Brain microvascular endothelial cell (primary cell): ENCODE results near the gene BBS9.

Experiments used
- DNase-seq: peaks from one replicate; pipeline ENCODE4 v3.0.0-alpha.2; 2020
- H3K27ac ChIP-seq: fragments of 250-450 bp; sonication (Bioruptor Pico); 2 replicates; pipeline ENCODE4 v1.5.1; 2020; ENCODE audit warnings: mild to moderate bottlenecking, moderate library complexity
- H3K27me3 ChIP-seq: fragments of 250-450 bp; sonication (Bioruptor Pico); replicated peaks from 2 replicates; pipeline ENCODE4 v1.5.1; 2020; ENCODE audit warnings: mild to moderate bottlenecking
- H3K36me3 ChIP-seq: fragments of 250-450 bp; sonication (Bioruptor Pico); replicated peaks from 2 replicates; pipeline ENCODE4 v1.5.1; 2020; ENCODE audit warnings: mild to moderate bottlenecking
- H3K4me3 ChIP-seq: 2 replicates; pipeline ENCODE4 v1.5.1; 2011; ENCODE audit warnings: low read depth, mild to moderate bottlenecking, control low read depth, low read length, moderate library complexity
- CTCF ChIP-seq: IDR thresholded peaks from 2 replicates; pipeline ENCODE4 v1.5.1; 2011; ENCODE audit warnings: low read depth, mild to moderate bottlenecking, moderate library complexity, low read length, control low read depth, inconsistent platforms; ENCODE audit errors: missing control alignments
- in situ Hi-C: cut with HindIII; loops from 2 replicates; pipeline ENCODE4 v1.10.0; 2017; ENCODE audit warnings: low sequenced_read_pairs, low pct_ligation_motif_present

BBS9 gene

GRCh38 chr7:33601101-33601500 is 471.7 kb downstream of the BBS9 start:
- in situ Hi-C loops: no loop called here
- H3K27me3 ChIP-seq: no peaks in the 10 kb centered on the region
- H3K4me3 ChIP-seq: no peak overlapping the region
- DNase-seq: no peak
- H3K27ac ChIP-seq: no peak overlapping the region
- no peaks in the 10 kb centered on the region for H3K36me3 ChIP-seq
- no peak for TF ChIP-seq CTCF

DNA sequence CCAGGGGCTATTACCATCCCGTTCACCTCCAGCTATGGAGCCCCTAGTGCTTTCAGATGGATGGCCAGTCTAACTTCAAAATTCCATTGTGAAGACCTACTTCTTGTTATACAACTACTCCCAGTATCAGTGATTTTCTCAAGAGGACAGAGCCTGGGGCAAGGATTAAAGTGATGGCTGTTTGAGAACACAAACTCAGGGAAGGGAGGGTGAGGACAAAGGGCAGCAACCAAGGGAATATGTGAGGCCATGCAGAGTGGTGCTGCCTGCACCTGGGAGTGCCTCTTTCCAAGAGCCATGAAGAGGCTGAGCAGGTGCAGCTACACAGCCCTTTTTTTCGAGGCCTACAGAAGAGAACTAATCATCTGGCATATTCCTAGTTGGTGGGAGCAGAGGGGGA is 472.5 kb downstream of the BBS9 start:
- H3K4me3 ChIP-seq: no peak overlapping the region
- no peak overlapping the region for H3K27ac ChIP-seq
- no peaks in the 10 kb centered on the region for H3K36me3 ChIP-seq
- no peak for TF ChIP-seq CTCF
- in situ Hi-C loops: no loop called here
- no peaks in the 10 kb centered on the region for H3K27me3 ChIP-seq
- no peak for DNase-seq

- DNase-seq: no peak
- TF ChIP-seq CTCF: no peak
- H3K27me3 ChIP-seq: no peaks in the 10 kb centered on the region
- H3K36me3 ChIP-seq: no peaks in the 10 kb centered on the region
- H3K4me3 ChIP-seq: no peak overlapping the region
- no peak overlapping the region for H3K27ac ChIP-seq
- in situ Hi-C loops: no loop called here
Measured at GRCh38 chr7:33604056-33604455, 474.7 kb downstream of the BBS9 start.

- in situ Hi-C loops: no loop called here
- TF ChIP-seq CTCF: no peak
- DNase-seq: no peak
- Histone ChIP-seq H3K27me3 (no peaks in the 10 kb centered on the region), H3K36me3 (no peaks in the 10 kb centered on the region), H3K4me3 (no peak overlapping the region), H3K27ac (no peak overlapping the region)
Measured at GRCh38 chr7:33610918-33611317, 481.6 kb downstream of the BBS9 start.

DNA sequence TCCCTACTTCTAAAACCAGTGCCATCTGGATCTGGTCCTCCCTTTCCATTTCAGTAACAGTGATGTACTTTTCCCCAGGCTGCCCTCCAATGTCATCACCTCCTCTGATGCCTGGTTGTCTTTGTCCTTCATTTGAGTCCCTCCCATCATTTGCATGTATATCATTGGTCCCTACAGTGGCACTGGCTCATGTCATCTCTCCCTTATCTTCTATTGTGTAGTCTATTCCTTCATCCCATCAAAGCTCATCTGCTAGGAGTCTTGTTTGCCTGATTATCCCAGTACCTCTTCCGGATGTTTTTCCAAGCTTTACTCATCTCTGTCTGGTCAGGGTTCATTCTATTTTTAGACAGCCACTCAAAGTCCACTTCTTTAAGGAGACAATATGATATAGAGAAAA is 483.1 kb downstream of the BBS9 start:
- no peak overlapping the region for H3K4me3 ChIP-seq
- no peak for TF ChIP-seq CTCF
- no peak overlapping the region for H3K27ac ChIP-seq
- peak; percentile 15 for DNase-seq
- H3K27me3 ChIP-seq: no peaks in the 10 kb centered on the region
- H3K36me3 ChIP-seq: no peaks in the 10 kb centered on the region
- in situ Hi-C loops: no loop called here

DNA sequence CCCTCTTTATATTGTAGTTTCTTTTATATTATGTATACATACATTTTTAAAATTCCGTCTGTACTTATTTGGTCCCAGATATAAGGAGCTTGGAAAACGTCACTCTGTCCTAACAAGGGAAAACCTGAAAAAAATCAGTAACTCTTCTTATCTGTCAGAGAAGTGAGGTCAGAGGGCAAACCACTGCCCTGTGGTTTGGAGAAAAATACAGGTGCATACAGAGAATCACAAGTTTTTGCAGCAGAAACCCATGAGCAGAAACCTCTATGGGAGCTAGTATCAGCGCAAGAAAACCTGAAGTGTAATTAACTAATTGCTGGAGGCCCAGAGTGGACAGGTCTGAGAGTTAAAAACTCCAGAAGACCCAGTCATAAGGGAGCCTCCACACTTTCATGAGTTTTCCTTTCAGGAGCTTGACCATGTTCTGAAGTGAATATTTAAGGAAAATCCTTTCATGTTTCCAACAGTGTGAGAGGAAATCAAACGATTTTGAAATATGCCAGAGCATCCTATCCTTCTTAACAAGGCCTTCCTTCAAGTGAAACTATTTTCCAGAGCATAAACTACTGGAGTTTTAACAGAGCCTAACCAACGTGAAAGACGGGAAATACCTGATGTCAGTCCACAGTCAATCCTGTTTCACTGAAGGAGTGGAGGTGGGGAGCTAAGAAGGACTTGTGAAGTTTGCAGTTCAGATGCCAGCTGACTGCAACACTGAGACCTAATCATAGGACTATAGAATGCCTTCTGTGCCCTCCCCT is 485.2 kb downstream of the BBS9 start:
- DNase-seq: no peak
- no peaks in the 10 kb centered on the region for H3K36me3 ChIP-seq
- H3K27ac ChIP-seq: no peak overlapping the region
- in situ Hi-C loops: no loop called here
- TF ChIP-seq CTCF: no peak
- no peaks in the 10 kb centered on the region for H3K27me3 ChIP-seq
- H3K4me3 ChIP-seq: no peak overlapping the region
